H9 (cell line): ENCODE data around the gene SLAMF1. TPM values are rescaled to one million over a fixed set of nuclear protein-coding genes. Genes with fewer than 3 reads are reported as not detected.

ENCODE experiments used
- DNase-seq: peaks from one replicate; pipeline ENCODE4 v3.0.0-alpha.2; 2017
- H2AFZ ChIP-seq: one replicate; pipeline ENCODE4 v1.6.1; 2013; ENCODE audit warnings: mild to moderate bottlenecking, low read length, control low read depth, moderate library complexity
- H2AK5ac ChIP-seq: 2 replicates; pipeline ENCODE4 v1.6.1; 2013; ENCODE audit warnings: low read length, control low read depth, mixed read lengths; ENCODE audit not compliant: insufficient read length
- H2BK120ac ChIP-seq: one replicate; pipeline ENCODE4 v1.6.1; 2013; ENCODE audit warnings: low read depth, mild to moderate bottlenecking, low read length, control low read depth, inconsistent platforms; ENCODE audit not compliant: poor library complexity, severe bottlenecking
- H2BK12ac ChIP-seq: 2 replicates; pipeline ENCODE4 v1.6.1; 2013; ENCODE audit warnings: low read length, control low read depth, mixed read lengths, low read depth; ENCODE audit not compliant: insufficient read length
- H2BK15ac ChIP-seq: 2 replicates; pipeline ENCODE4 v1.6.1; 2013; ENCODE audit warnings: low read depth, low read length, control low read depth
- H2BK20ac ChIP-seq: one replicate; pipeline ENCODE4 v1.6.1; 2013; ENCODE audit warnings: low read depth, mild to moderate bottlenecking, low read length, control low read depth, inconsistent platforms; ENCODE audit not compliant: poor library complexity, severe bottlenecking
- H2BK5ac ChIP-seq: 2 replicates; pipeline ENCODE4 v1.6.1; 2013; ENCODE audit warnings: low read length, control low read depth, mixed read lengths; ENCODE audit not compliant: insufficient read length
- H3K14ac ChIP-seq: 2 replicates; pipeline ENCODE4 v1.6.1; 2013; ENCODE audit warnings: low read length, control low read depth; ENCODE audit not compliant: insufficient read depth
- H3K18ac ChIP-seq: 2 replicates; pipeline ENCODE4 v1.6.1; 2013; ENCODE audit warnings: low read depth, mild to moderate bottlenecking, mixed read lengths, low read length, control low read depth; ENCODE audit not compliant: insufficient read length
- H3K23ac ChIP-seq: 2 replicates; pipeline ENCODE4 v1.6.1; 2013; ENCODE audit warnings: low read length, control low read depth, mixed read lengths, low read depth; ENCODE audit not compliant: insufficient read length
- H3K23me2 ChIP-seq: 2 replicates; pipeline ENCODE4 v1.6.1; 2013; ENCODE audit warnings: low read depth, mild to moderate bottlenecking, mixed read lengths, low read length, control low read depth; ENCODE audit not compliant: insufficient read length, poor library complexity, severe bottlenecking
- H3K27ac ChIP-seq: 2 replicates; pipeline ENCODE4 v1.5.1; 2013; ENCODE audit warnings: low read length, control low read depth, mixed read lengths, low read depth; ENCODE audit not compliant: insufficient read length
- H3K27me3 ChIP-seq: 2 replicates; pipeline ENCODE4 v1.6.1; 2013; ENCODE audit warnings: low read length, control low read depth, inconsistent platforms; ENCODE audit not compliant: insufficient read depth
- H3K4ac ChIP-seq: 2 replicates; pipeline ENCODE4 v1.6.1; 2013; ENCODE audit warnings: low read depth, mild to moderate bottlenecking, control low read depth, inconsistent platforms, low read length, moderate library complexity
- H3K4me1 ChIP-seq: 2 replicates; pipeline ENCODE4 v1.6.1; 2013; ENCODE audit warnings: low read length, control low read depth, inconsistent platforms; ENCODE audit not compliant: insufficient read depth
- H3K4me2 ChIP-seq: 2 replicates; pipeline ENCODE4 v1.6.1; 2013; ENCODE audit warnings: low read length, control low read depth, mixed read lengths; ENCODE audit not compliant: insufficient read length, insufficient read depth
- H3K56ac ChIP-seq: 2 replicates; pipeline ENCODE4 v1.6.1; 2013; ENCODE audit warnings: low read depth, mild to moderate bottlenecking, mixed read lengths, low read length, control low read depth; ENCODE audit not compliant: insufficient read length
- H3K79me1 ChIP-seq: 2 replicates; pipeline ENCODE4 v1.6.1; 2013; ENCODE audit warnings: low read depth, mild to moderate bottlenecking, moderate library complexity, low read length, control low read depth, inconsistent platforms; ENCODE audit not compliant: insufficient read depth, poor library complexity, severe bottlenecking
- H3K79me2 ChIP-seq: 2 replicates; pipeline ENCODE4 v1.6.1; 2013; ENCODE audit warnings: low read length, control low read depth, inconsistent platforms; ENCODE audit not compliant: insufficient read depth
- H3K9ac ChIP-seq: 2 replicates; pipeline ENCODE4 v1.6.1; 2013; ENCODE audit warnings: low read length, control low read depth, mixed read lengths; ENCODE audit not compliant: insufficient read length; ENCODE audit errors: extremely low read depth
- H3K9me3 ChIP-seq: one replicate; pipeline ENCODE4 v1.6.1; 2013; ENCODE audit warnings: low read depth, low read length, inconsistent platforms; ENCODE audit not compliant: control insufficient read depth
- H3T11ph ChIP-seq: one replicate; pipeline ENCODE4 v1.6.1; 2013; ENCODE audit warnings: mild to moderate bottlenecking, low read length, control low read depth, inconsistent platforms
- H4K20me1 ChIP-seq: one replicate; pipeline ENCODE4 v1.6.1; 2013; ENCODE audit not compliant: control insufficient read depth, insufficient read length, insufficient read depth
- H4K5ac ChIP-seq: 2 replicates; pipeline ENCODE4 v1.6.1; 2013; ENCODE audit warnings: low read depth, mild to moderate bottlenecking, mixed read lengths, low read length, control low read depth; ENCODE audit not compliant: insufficient read length
- H4K8ac ChIP-seq: replicated peaks from 2 replicates; pipeline ENCODE4 v1.6.1; 2013; ENCODE audit warnings: low read length, control low read depth, mixed read lengths, low read depth; ENCODE audit not compliant: insufficient read length
- H4K91ac ChIP-seq: 2 replicates; pipeline ENCODE4 v1.6.1; 2013; ENCODE audit warnings: low read depth, mild to moderate bottlenecking, moderate library complexity, mixed read lengths, low read length, control low read depth; ENCODE audit not compliant: insufficient read length
- H3K27ac Mint-ChIP-seq, 3 experiments: 2 replicates in 2 of 3; 3 replicates in 1 of 3; pipeline ENCODE4 v1.8.0; 2020 to 2021; ENCODE audit warnings: mixed read lengths in 3 of 3, mild to moderate bottlenecking in 1 of 3, moderate library complexity in 1 of 3
- H3K27me3 Mint-ChIP-seq: 2 replicates; pipeline ENCODE4 v1.8.0; 2021; ENCODE audit warnings: low read depth, mild to moderate bottlenecking, moderate library complexity, mixed read lengths
- H3K36me3 Mint-ChIP-seq, 3 experiments: 2 replicates in 2 of 3; 3 replicates in 1 of 3; pipeline ENCODE4 v1.8.0; 2020 to 2021; ENCODE audit warnings: low read depth in 3 of 3, mixed read lengths in 3 of 3; ENCODE audit not compliant: insufficient read depth in 1 of 3
- H3K4me1 Mint-ChIP-seq, 2 experiments: 2 replicates each; pipeline ENCODE4 v1.8.0; 2020; ENCODE audit warnings: mixed read lengths in 2 of 2
- H3K4me3 Mint-ChIP-seq, 2 experiments: 2 replicates in 1 of 2; 3 replicates in 1 of 2; pipeline ENCODE4 v1.8.0; 2020 to 2021; ENCODE audit warnings: mild to moderate bottlenecking in 2 of 2, mixed read lengths in 2 of 2, moderate library complexity in 1 of 2
- H3K9me3 Mint-ChIP-seq, 2 experiments: 2 replicates in 1 of 2; 3 replicates in 1 of 2; pipeline ENCODE4 v1.8.0; 2020; ENCODE audit warnings: mild to moderate bottlenecking in 2 of 2, mixed read lengths in 2 of 2, moderate library complexity in 1 of 2
- CTCF ChIP-seq: fragments of 200-600 bp; sonication (generic); conservative IDR thresholded peaks from 3 replicates; pipeline ENCODE4 v1.8.0; 2021; ENCODE audit warnings: antibody characterized with exemption, mild to moderate bottlenecking
- WGBS: extraction: QIAGEN DNeasy Blood & Tissue Kit; methylation state at CpG from one replicate; pipeline ENCODE4 v1.1.7; 2013; ENCODE audit warnings: missing lambda C conversion rate, low lambda C conversion rate, mixed read lengths; ENCODE audit not compliant: insufficient read length; ENCODE audit errors: extremely low coverage; 5-methylcytosine and 5-hydroxymethylcytosine counted together
- total RNA-seq: library from RNA; stranded (reverse); gene quantifications from 2 replicates; pipeline ENCODE4 v1.2.1, GENCODE V29; 2021

Gene SLAMF1
- total RNA-seq, 1 experiment from 2014 or later: not detected

- no CpG with 5 or more reads among the region's 10 CpGs for WGBS
- no peak overlapping the region for H3K23ac ChIP-seq
- H4K20me1 ChIP-seq: no peaks in the 10 kb centered on the region
- no peak overlapping the region for H3K4ac ChIP-seq
- no peak for TF ChIP-seq CTCF
- no peaks in the 10 kb centered on the region for H3K4me1 ChIP-seq
- Mint-ChIP-seq H3K4me1 (0 out of 4 replicates have a peak, but pooled peaks cover 0 to 4% of the 10 kb centered on the region in 2 experiments), H3K4me3 (no peak overlapping the region), H3K9me3 (no peaks in the 10 kb centered on the region), H3K36me3 (no peaks in the 10 kb centered on the region), H3K27me3 (no peaks in the 10 kb centered on the region), H3K27ac (no peak overlapping the region)
- H3K27me3 ChIP-seq: no peaks in the 10 kb centered on the region
- H2BK12ac ChIP-seq: no peak overlapping the region
- no peak overlapping the region for H3K27ac ChIP-seq
- H2BK15ac ChIP-seq: no peak overlapping the region
- H3K56ac ChIP-seq: no peak overlapping the region
- no peak overlapping the region for H2BK5ac ChIP-seq
- H4K91ac ChIP-seq: no peak overlapping the region
- no peak for DNase-seq
- no peak overlapping the region for H2AFZ ChIP-seq
- H3K14ac ChIP-seq: no peak overlapping the region
- H2BK20ac ChIP-seq: no peak overlapping the region
- no peaks in the 10 kb centered on the region for H3K79me2 ChIP-seq
- H2BK120ac ChIP-seq: no peak overlapping the region
- H3K18ac ChIP-seq: no peak overlapping the region
- no peak overlapping the region for H3K9ac ChIP-seq
- H3T11ph ChIP-seq: no peak overlapping the region
- no peak overlapping the region for H2AK5ac ChIP-seq
- H4K8ac ChIP-seq: no peak overlapping the region
- no peak overlapping the region for H3K4me2 ChIP-seq
- H3K79me1 ChIP-seq: no peaks in the 10 kb centered on the region
- H4K5ac ChIP-seq: no peak overlapping the region
- H3K23me2 ChIP-seq: no peaks in the 10 kb centered on the region
- no peaks in the 10 kb centered on the region for H3K9me3 ChIP-seq
These were observed 20.9 kb downstream of the SLAMF1 start for GRCh38 chr1:160625725-160626498.
